IMR-90 (cell line): Measurements from ENCODE around the gene MICU1. TPM values are rescaled to one million over a fixed set of nuclear protein-coding genes. Genes with fewer than 3 reads are reported as not detected.

Source experiments
- ATAC-seq: fragments of 200-7000 bp; cut with Tn5 transposase; 2 replicates; pipeline ENCODE4 v1.9.1; 2020; ENCODE audit warnings: low read depth, mild to moderate bottlenecking, moderate library complexity
- BruUV-seq: library from RNA; stranded (reverse); fragments of 400-500 nt; replicated peaks from 2 replicates; lab custom pipeline; 2021; lab: Mats Ljungman, UMichigan
- CTCF ChIA-PET: fragments of 300-600 bp; formaldehyde crosslinking; extraction: SDS; loops from one replicate; lab custom pipeline; 2021; ENCODE audit warnings: antibody characterized with exemption; lab: Yijun Ruan, JAX
- POLR2A ChIA-PET: fragments of 300-600 bp; sonication (Branson Sonifier 250); formaldehyde crosslinking; loops from one replicate; lab custom pipeline; 2022; ENCODE audit warnings: antibody characterized with exemption; ENCODE audit not compliant: unreplicated experiment; lab: Charles Lee
- DNase-seq: peaks from one replicate; pipeline ENCODE4 v3.0.0; 2013
- H2AFZ ChIP-seq: replicated peaks from 2 replicates; pipeline ENCODE3; 2013; ENCODE audit warnings: low read length, mild to moderate bottlenecking; ENCODE audit not compliant: poor library complexity
- H2AK5ac ChIP-seq: 2 replicates; pipeline ENCODE4 v1.6.1; 2013; ENCODE audit warnings: low read depth, low read length, inconsistent platforms
- H2AK9ac ChIP-seq: replicated peaks from 2 replicates; pipeline ENCODE3; 2013; ENCODE audit warnings: mild to moderate bottlenecking, low read depth, low read length, moderate library complexity; ENCODE audit not compliant: poor library complexity
- H2BK120ac ChIP-seq: 2 replicates; pipeline ENCODE4 v1.6.1; 2013; ENCODE audit warnings: low read depth, low read length, inconsistent platforms
- H2BK15ac ChIP-seq: 3 replicates; pipeline ENCODE4 v1.6.1; 2013; ENCODE audit warnings: low read depth, low read length, inconsistent platforms
- H2BK20ac ChIP-seq: 2 replicates; pipeline ENCODE4 v1.6.1; 2013; ENCODE audit warnings: low read depth, mild to moderate bottlenecking, inconsistent platforms, low read length, moderate library complexity
- H2BK5ac ChIP-seq: 2 replicates; pipeline ENCODE4 v1.6.1; 2013; ENCODE audit warnings: mild to moderate bottlenecking, low read depth, low read length, inconsistent platforms; ENCODE audit not compliant: poor library complexity, severe bottlenecking
- H3K14ac ChIP-seq: replicated peaks from 2 replicates; pipeline ENCODE4 v1.6.1; 2013; ENCODE audit warnings: low read depth, low read length, inconsistent platforms
- H3K18ac ChIP-seq: 2 replicates; pipeline ENCODE4 v1.6.1; 2013; ENCODE audit warnings: low read depth, low read length, control low read depth
- H3K23ac ChIP-seq: 2 replicates; pipeline ENCODE4 v1.6.1; 2013; ENCODE audit warnings: low read depth, low read length, inconsistent platforms
- H3K27ac ChIP-seq: 2 replicates; pipeline ENCODE4 v1.5.1; 2013; ENCODE audit warnings: mild to moderate bottlenecking, control low read depth, low read length; ENCODE audit not compliant: insufficient read depth
- H3K27me3 ChIP-seq: 2 replicates; pipeline ENCODE4 v1.6.1; 2013; ENCODE audit warnings: low read length; ENCODE audit not compliant: control insufficient read depth, insufficient read depth
- H3K36me3 ChIP-seq: 2 replicates; pipeline ENCODE4 v1.6.1; 2013; ENCODE audit warnings: low read length, mixed read lengths; ENCODE audit not compliant: control insufficient read depth, insufficient read depth
- H3K4ac ChIP-seq: 2 replicates; pipeline ENCODE4 v1.6.1; 2013; ENCODE audit warnings: low read depth, low read length, inconsistent platforms
- H3K4me1 ChIP-seq: 2 replicates; pipeline ENCODE4 v1.6.1; 2013; ENCODE audit warnings: low read length, mixed read lengths; ENCODE audit not compliant: control insufficient read depth, insufficient read depth
- H3K4me2 ChIP-seq: 2 replicates; pipeline ENCODE4 v1.6.1; 2013; ENCODE audit warnings: low read depth, mild to moderate bottlenecking, control low read depth, low read length, moderate library complexity
- H3K4me3 ChIP-seq: 2 replicates; pipeline ENCODE4 v1.5.1; 2013; ENCODE audit warnings: low read depth, mild to moderate bottlenecking, control low read depth, low read length, moderate library complexity; ENCODE audit not compliant: insufficient read depth
- H3K56ac ChIP-seq: 2 replicates; pipeline ENCODE4 v1.6.1; 2013; ENCODE audit warnings: low read length, inconsistent platforms; ENCODE audit not compliant: insufficient read depth; ENCODE audit errors: extremely low read depth
- H3K79me1 ChIP-seq, 2 experiments: 2 replicates each; pipeline ENCODE4 v1.6.1; 2013; ENCODE audit warnings: low read length in 2 of 2, inconsistent platforms in 1 of 2, low read depth in 1 of 2
- H3K9ac ChIP-seq: 2 replicates; pipeline ENCODE4 v1.6.1; 2013; ENCODE audit warnings: low read depth, low read length, control low read depth
- H3K9me1 ChIP-seq: 2 replicates; pipeline ENCODE4 v1.6.1; 2013; ENCODE audit warnings: low read length, inconsistent platforms; ENCODE audit not compliant: insufficient read depth
- H3K9me3 ChIP-seq: 2 replicates; pipeline ENCODE4 v1.6.1; 2013; ENCODE audit warnings: low read length; ENCODE audit not compliant: control insufficient read depth, insufficient read depth
- H4K20me1 ChIP-seq: 2 replicates; pipeline ENCODE4 v1.6.1; 2013; ENCODE audit warnings: low read length, inconsistent platforms; ENCODE audit not compliant: insufficient read depth
- H4K5ac ChIP-seq: 2 replicates; pipeline ENCODE4 v1.6.1; 2013; ENCODE audit warnings: mild to moderate bottlenecking, low read depth, low read length, control low read depth
- H4K8ac ChIP-seq, 2 experiments: 2 replicates each; pipeline ENCODE4 v1.6.1; 2013; ENCODE audit warnings: low read depth in 2 of 2, low read length in 2 of 2, control low read depth in 1 of 2, inconsistent platforms in 1 of 2
- H4K91ac ChIP-seq: 2 replicates; pipeline ENCODE4 v1.6.1; 2013; ENCODE audit warnings: low read depth, low read length, inconsistent platforms; ENCODE audit not compliant: insufficient read depth
- BHLHE40 ChIP-seq: fragments of 150-350 bp; IDR thresholded peaks from 2 replicates; pipeline ENCODE4 v1.6.1; 2016; ENCODE audit warnings: mild to moderate bottlenecking, low read depth, low read length
- CHD1 ChIP-seq: IDR thresholded peaks from 2 replicates; pipeline ENCODE4 v1.6.1; 2012; ENCODE audit warnings: low read depth, low read length, improper control_type of control experiment
- MAFK ChIP-seq: IDR thresholded peaks from 2 replicates; pipeline ENCODE4 v1.6.1; 2012; ENCODE audit warnings: low read depth, low read length, improper control_type of control experiment
- MXI1 ChIP-seq: IDR thresholded peaks from 2 replicates; pipeline ENCODE4 v1.6.1; 2012; ENCODE audit warnings: low read depth, mild to moderate bottlenecking, low read length, moderate library complexity, borderline replicate concordance
- POLR2A ChIP-seq: IDR thresholded peaks from 2 replicates; pipeline ENCODE4 v1.6.1; 2012; ENCODE audit warnings: mild to moderate bottlenecking, low read depth, low read length
- RCOR1 ChIP-seq: IDR thresholded peaks from 2 replicates; pipeline ENCODE4 v1.6.1; 2012; ENCODE audit warnings: mild to moderate bottlenecking, low read length, improper control_type of control experiment; ENCODE audit not compliant: insufficient replicate concordance
- RFX5 ChIP-seq: IDR thresholded peaks from 2 replicates; pipeline ENCODE4 v1.8.0; 2012; ENCODE audit warnings: low read depth, mild to moderate bottlenecking, low read length, moderate library complexity
- WGBS, 2 experiments: methylation state at CpG; one replicate each; pipeline versions ENCODE4 v1.1.5 to v1.1.7; 2013; ENCODE audit warnings: missing lambda C conversion rate in 2 of 2; ENCODE audit not compliant: insufficient read length in 1 of 2; ENCODE audit errors: extremely low coverage in 2 of 2; 5-methylcytosine and 5-hydroxymethylcytosine counted together
- dilution Hi-C: fragments of 300-500 bp; cut with HindIII; formaldehyde crosslinking; loops from one replicate; pipeline ENCODE4 v1.14.3; 2018; ENCODE audit warnings: low sequenced_read_pairs; ENCODE audit not compliant: unreplicated experiment
- in situ Hi-C: fragments of 300-500 bp; cut with MboI; formaldehyde crosslinking; loops from 3 replicates; pipeline ENCODE4 v1.14.3; 2019; ENCODE audit warnings: low sequenced_read_pairs, inconsistent platforms, mixed read lengths
- intact Hi-C: fragments of 100-400 bp; cut with micrococcal nuclease; formaldehyde crosslinking; loops from 2 replicates; pipeline ENCODE4 v1.10.0; 2022
- polyA plus RNA-seq, 3 experiments: library from polyadenylated mRNA; depleted of rRNA; stranded (reverse); fragments of >200 nt; gene quantifications; 2 replicates each; pipeline ENCODE4 v1.2.3, GENCODE V29; 2012; ENCODE audit warnings: low replicate concordance in 1 of 3
- total RNA-seq: library from RNA; depleted of rRNA; stranded (reverse); fragments of >200 nt; gene quantifications from 2 replicates; pipeline ENCODE4 v1.2.3, GENCODE V29; 2012
- TF ChIP-seq, protein P1 (sequence below): fragments of 150-350 bp; IDR thresholded peaks from 2 replicates; pipeline ENCODE4 v1.6.1; 2017; ENCODE audit warnings: mild to moderate bottlenecking, antibody characterized with exemption, low read length, low read depth
- TF ChIP-seq, protein P2 (sequence below): conservative IDR thresholded peaks from 2 replicates; pipeline ENCODE4 v1.5.1; 2012; ENCODE audit warnings: mild to moderate bottlenecking, low read depth, low read length, improper control_type of control experiment

Gene MICU1
- total and polyA plus RNA-seq, 2 of the 4 experiments (the other 2 are of a cell fraction) = 43.6 to 44.7 TPM

- ATAC-seq = no peak
- Histone ChIP-seq H3K4me2 (no peak overlapping the region), H2BK120ac (no peak overlapping the region), H2AK5ac (no peak overlapping the region), H3K4me1 (no peaks in the 10 kb centered on the region), H3K27ac (no peak overlapping the region), H2BK15ac (no peak overlapping the region), H2AFZ (no peak overlapping the region), H4K20me1 (no peaks in the 10 kb centered on the region), H3K9me3 (no peaks in the 10 kb centered on the region), H2BK5ac (no peak overlapping the region), H3K9me1 (no peaks in the 10 kb centered on the region), H3K36me3 (no peaks in the 10 kb centered on the region), H3K18ac (no peak overlapping the region), H4K5ac (no peak overlapping the region), H4K8ac (no peak overlapping the region), H3K9ac (no peak overlapping the region), H3K14ac (no peak overlapping the region), H3K4me3 (no peak overlapping the region), H3K79me1 (no peaks in the 10 kb centered on the region; a peak in 1 of 4 replicates), H4K91ac (no peak overlapping the region), H3K27me3 (no peaks in the 10 kb centered on the region), H2BK20ac (no peak overlapping the region), H3K23ac (no peak overlapping the region), H3K4ac (no peak overlapping the region), H2AK9ac (no peak overlapping the region), H3K56ac (no peak overlapping the region)
- BruUV-seq = no TSS peak
- in situ Hi-C loops = no loop called here
- intact Hi-C loops = no loop called here
- dilution Hi-C loops = no loop called here
- POLR2A ChIA-PET = no interaction called here
- TF ChIP-seq MAFK (no peak), RFX5 (no peak), POLR2A (no peak), RCOR1 (no peak), CHD1 (no peak), BHLHE40 (no peak), MXI1 (no peak)
- TF ChIP-seq, protein P1, sequence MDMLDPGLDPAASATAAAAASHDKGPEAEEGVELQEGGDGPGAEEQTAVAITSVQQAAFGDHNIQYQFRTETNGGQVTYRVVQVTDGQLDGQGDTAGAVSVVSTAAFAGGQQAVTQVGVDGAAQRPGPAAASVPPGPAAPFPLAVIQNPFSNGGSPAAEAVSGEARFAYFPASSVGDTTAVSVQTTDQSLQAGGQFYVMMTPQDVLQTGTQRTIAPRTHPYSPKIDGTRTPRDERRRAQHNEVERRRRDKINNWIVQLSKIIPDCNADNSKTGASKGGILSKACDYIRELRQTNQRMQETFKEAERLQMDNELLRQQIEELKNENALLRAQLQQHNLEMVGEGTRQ = no peak
- TF ChIP-seq, protein P2, sequence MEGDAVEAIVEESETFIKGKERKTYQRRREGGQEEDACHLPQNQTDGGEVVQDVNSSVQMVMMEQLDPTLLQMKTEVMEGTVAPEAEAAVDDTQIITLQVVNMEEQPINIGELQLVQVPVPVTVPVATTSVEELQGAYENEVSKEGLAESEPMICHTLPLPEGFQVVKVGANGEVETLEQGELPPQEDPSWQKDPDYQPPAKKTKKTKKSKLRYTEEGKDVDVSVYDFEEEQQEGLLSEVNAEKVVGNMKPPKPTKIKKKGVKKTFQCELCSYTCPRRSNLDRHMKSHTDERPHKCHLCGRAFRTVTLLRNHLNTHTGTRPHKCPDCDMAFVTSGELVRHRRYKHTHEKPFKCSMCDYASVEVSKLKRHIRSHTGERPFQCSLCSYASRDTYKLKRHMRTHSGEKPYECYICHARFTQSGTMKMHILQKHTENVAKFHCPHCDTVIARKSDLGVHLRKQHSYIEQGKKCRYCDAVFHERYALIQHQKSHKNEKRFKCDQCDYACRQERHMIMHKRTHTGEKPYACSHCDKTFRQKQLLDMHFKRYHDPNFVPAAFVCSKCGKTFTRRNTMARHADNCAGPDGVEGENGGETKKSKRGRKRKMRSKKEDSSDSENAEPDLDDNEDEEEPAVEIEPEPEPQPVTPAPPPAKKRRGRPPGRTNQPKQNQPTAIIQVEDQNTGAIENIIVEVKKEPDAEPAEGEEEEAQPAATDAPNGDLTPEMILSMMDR = no peak
- CTCF ChIA-PET = no interaction called here
- WGBS, 2 experiments = no CpG with 5 or more reads among the region's 3 CpGs
- no peak for DNase-seq
Measured at GRCh38 chr10:72407471-72407870, 218.4 kb downstream of the MICU1 start.
